H1 (cell line): Measurements from ENCODE around the gene PPP1R12B. TPM values are rescaled to one million over a fixed set of nuclear protein-coding genes. Genes with fewer than 3 reads are reported as not detected.

Source experiments
- CTCF ChIA-PET: fragments of 300-600 bp; sonication (Branson Sonifier 250); formaldehyde crosslinking; loops from one replicate; lab custom pipeline; 2021; ENCODE audit not compliant: partially characterized antibody; lab: Charles Lee
- POLR2A ChIA-PET: fragments of 300-600 bp; sonication (Branson Sonifier 250); formaldehyde crosslinking; loops from one replicate; lab custom pipeline; 2021; ENCODE audit warnings: inconsistent platforms; ENCODE audit not compliant: partially characterized antibody; lab: Charles Lee
- DNase-seq, 2 experiments: peaks; one replicate each; pipeline versions ENCODE4 v3.0.0 to v3.0.0-alpha.2; 2010 to 2022; ENCODE audit warnings: low spot score in 2 of 2, low read depth in 1 of 2, mixed read lengths in 1 of 2
- FAIRE-seq: peaks from 2 replicates; lab custom pipeline; 2011; peaks lifted over from hg19 to GRCh38; lab: Jason Lieb, UNC
- H2AFZ ChIP-seq: 2 replicates; pipeline ENCODE4 v1.8.1; 2012; ENCODE audit warnings: low read length, inconsistent platforms
- H2AK5ac ChIP-seq: 2 replicates; pipeline ENCODE4 v1.6.1; 2013; ENCODE audit warnings: low read depth, low read length
- H2BK120ac ChIP-seq: replicated peaks from 2 replicates; pipeline ENCODE3; 2013; ENCODE audit warnings: low read depth, low read length, inconsistent platforms
- H2BK12ac ChIP-seq: 2 replicates; pipeline ENCODE4 v1.6.1; 2013; ENCODE audit warnings: low read depth, low read length
- H2BK15ac ChIP-seq: 2 replicates; pipeline ENCODE4 v1.6.1; 2013; ENCODE audit warnings: low read length
- H2BK20ac ChIP-seq: 2 replicates; pipeline ENCODE4 v1.6.1; 2013; ENCODE audit warnings: low read length
- H2BK5ac ChIP-seq: 2 replicates; pipeline ENCODE4 v1.6.1; 2013; ENCODE audit warnings: low read depth, low read length
- H3K14ac ChIP-seq: 2 replicates; pipeline ENCODE4 v1.6.1; 2013; ENCODE audit warnings: inconsistent platforms; ENCODE audit not compliant: insufficient read length
- H3K18ac ChIP-seq: 2 replicates; pipeline ENCODE4 v1.6.1; 2013; ENCODE audit warnings: low read length; ENCODE audit errors: extremely low read depth
- H3K23ac ChIP-seq: 2 replicates; pipeline ENCODE4 v1.6.1; 2013; ENCODE audit warnings: inconsistent platforms; ENCODE audit not compliant: insufficient read length
- H3K23me2 ChIP-seq: 2 replicates; pipeline ENCODE4 v1.6.1; 2013; ENCODE audit warnings: low read depth, low read length
- H3K27ac ChIP-seq: 2 replicates; pipeline ENCODE4 v1.6.1; 2011; ENCODE audit warnings: low read depth, low read length, inconsistent platforms
- H3K27me3 ChIP-seq, 4 experiments: replicated peaks in 1 of 4; 1 replicate in 1 of 4; 2 replicates in 3 of 4; pipeline versions ENCODE4 v1.6.1 to v1.8.1; 2011 to 2013; ENCODE audit warnings: low read length in 3 of 4, mild to moderate bottlenecking in 3 of 4, inconsistent platforms in 2 of 4, mixed read lengths in 2 of 4, moderate library complexity in 1 of 4; ENCODE audit not compliant: control insufficient read depth in 3 of 4, insufficient read depth in 3 of 4; ENCODE audit errors: extremely low read depth in 1 of 4
- H3K36me3 ChIP-seq, 4 experiments: 2 replicates each; pipeline versions ENCODE4 v1.6.1 to v1.8.1; 2011 to 2013; ENCODE audit warnings: mild to moderate bottlenecking in 4 of 4, low read length in 3 of 4, moderate library complexity in 2 of 4, control low read depth in 1 of 4, inconsistent platforms in 1 of 4; ENCODE audit not compliant: insufficient read depth in 4 of 4, control insufficient read depth in 2 of 4
- H3K4ac ChIP-seq: replicated peaks from 2 replicates; pipeline ENCODE3; 2013; ENCODE audit warnings: low read length, low read depth, mixed read lengths, inconsistent platforms; ENCODE audit not compliant: insufficient read length
- H3K4me1 ChIP-seq, 4 experiments: replicated peaks in 1 of 4; 1 replicate in 1 of 4; 2 replicates in 3 of 4; pipeline versions ENCODE4 v1.6.1 to v1.8.1; 2011 to 2013; ENCODE audit warnings: low read length in 3 of 4, inconsistent platforms in 2 of 4, mixed read lengths in 1 of 4; ENCODE audit not compliant: insufficient read depth in 4 of 4, control insufficient read depth in 3 of 4
- H3K4me2 ChIP-seq, 2 experiments: 2 replicates each; pipeline versions ENCODE4 v1.6.1 to v1.8.1; 2011 to 2013; ENCODE audit warnings: low read depth in 2 of 2, low read length in 2 of 2, control low read depth in 1 of 2, inconsistent platforms in 1 of 2, mild to moderate bottlenecking in 1 of 2; ENCODE audit not compliant: insufficient read depth in 1 of 2
- H3K4me3 ChIP-seq, 4 experiments: fragments of 200-600, 300-600 bp in 1 of 4; sonication (generic), shearing (Covaris generic), sonication (Bioruptor Twin) in 1 of 4; 2 replicates each; pipeline versions ENCODE4 v1.5.1 to v1.8.1; 2011 to 2016; ENCODE audit warnings: low read length in 4 of 4, low read depth in 3 of 4, control low read depth in 2 of 4, inconsistent platforms in 2 of 4, mild to moderate bottlenecking in 2 of 4, mixed read lengths in 1 of 4, moderate library complexity in 1 of 4; ENCODE audit not compliant: insufficient read depth in 2 of 4; ENCODE audit errors: extremely low read depth in 1 of 4
- H3K56ac ChIP-seq: replicated peaks from 2 replicates; pipeline ENCODE3; 2013; ENCODE audit warnings: low read depth, mild to moderate bottlenecking, mixed read lengths, low read length, inconsistent platforms; ENCODE audit not compliant: insufficient read length
- H3K79me1 ChIP-seq: 2 replicates; pipeline ENCODE4 v1.6.1; 2013; ENCODE audit warnings: low read depth, low read length, control low read depth
- H3K79me2 ChIP-seq, 2 experiments: 2 replicates each; pipeline versions ENCODE4 v1.6.1 to v1.8.1; 2012 to 2013; ENCODE audit warnings: low read length in 2 of 2, mild to moderate bottlenecking in 2 of 2, inconsistent platforms in 1 of 2; ENCODE audit not compliant: insufficient read depth in 2 of 2, control insufficient read depth in 1 of 2
- H3K9ac ChIP-seq, 4 experiments: replicated peaks in 1 of 4; 1 replicate in 1 of 4; 2 replicates in 3 of 4; pipeline versions ENCODE4 v1.6.1 to v1.8.1; 2011 to 2013; ENCODE audit warnings: low read depth in 3 of 4, low read length in 3 of 4, control low read depth in 2 of 4, mild to moderate bottlenecking in 2 of 4, moderate library complexity in 2 of 4, inconsistent platforms in 1 of 4; ENCODE audit errors: extremely low read depth in 1 of 4
- H3K9me3 ChIP-seq, 2 experiments: 2 replicates each; pipeline versions ENCODE4 v1.6.1 to v1.8.1; 2012 to 2013; ENCODE audit warnings: mild to moderate bottlenecking in 2 of 2, moderate library complexity in 2 of 2, control low read depth in 1 of 2, inconsistent platforms in 1 of 2, low read depth in 1 of 2, low read length in 1 of 2, mixed read lengths in 1 of 2; ENCODE audit not compliant: insufficient read depth in 2 of 2
- H4K20me1 ChIP-seq, 2 experiments: replicated peaks in 1 of 2; 2 replicates each; pipeline versions ENCODE3 to v1.8.1; 2011 to 2013; ENCODE audit warnings: inconsistent platforms in 2 of 2, low read length in 2 of 2, mild to moderate bottlenecking in 1 of 2; ENCODE audit not compliant: insufficient read depth in 2 of 2, control insufficient read depth in 1 of 2
- H4K5ac ChIP-seq: 2 replicates; pipeline ENCODE4 v1.6.1; 2013; ENCODE audit warnings: low read length, low read depth, mixed read lengths, inconsistent platforms; ENCODE audit not compliant: insufficient read length
- H4K8ac ChIP-seq: 2 replicates; pipeline ENCODE4 v1.8.0; 2013; ENCODE audit warnings: mild to moderate bottlenecking, moderate library complexity, low read length, inconsistent platforms; ENCODE audit not compliant: insufficient read depth; ENCODE audit errors: extremely low read depth
- H4K91ac ChIP-seq: replicated peaks from 2 replicates; pipeline ENCODE3; 2013; ENCODE audit warnings: low read length, mixed read lengths, inconsistent platforms; ENCODE audit not compliant: insufficient read length
- ATF2 ChIP-seq: IDR thresholded peaks from 2 replicates; pipeline ENCODE4 v1.6.1; 2012; ENCODE audit warnings: low read length, inconsistent platforms
- CBX5 ChIP-seq: fragments of 300-800, 300-1000 bp; sonication (generic); IDR thresholded peaks from 2 replicates; pipeline ENCODE4 v1.7.1; 2016; ENCODE audit warnings: antibody characterized with exemption, low read length, low read depth
- CHD1 ChIP-seq: IDR thresholded peaks from 2 replicates; pipeline ENCODE4 v1.6.1; 2012; ENCODE audit warnings: low read depth, low read length, improper control_type of control experiment
- CTBP2 ChIP-seq: IDR thresholded peaks from 2 replicates; pipeline ENCODE4 v1.7.0; 2011; ENCODE audit warnings: borderline replicate concordance, mild to moderate bottlenecking, moderate library complexity, mixed read lengths, low read length; ENCODE audit not compliant: insufficient read depth, insufficient read length
- EZH2 ChIP-seq: fragments of 200-600 bp; sonication (generic); IDR thresholded peaks from 2 replicates; pipeline ENCODE4 v1.7.1; 2012; ENCODE audit warnings: low read depth, mild to moderate bottlenecking, moderate library complexity, low read length, inconsistent platforms; ENCODE audit not compliant: severe bottlenecking
- GTF2F1 ChIP-seq: IDR thresholded peaks from 2 replicates; pipeline ENCODE4 v1.6.1; 2012; ENCODE audit warnings: low read depth, low read length, improper control_type of control experiment, borderline replicate concordance
- JUND ChIP-seq: IDR thresholded peaks from 2 replicates; pipeline ENCODE4 v1.6.1; 2011; ENCODE audit warnings: mild to moderate bottlenecking, improper control_type of control experiment, low read length
- POU5F1 ChIP-seq: IDR thresholded peaks from 2 replicates; pipeline ENCODE4 v1.6.1; 2011; ENCODE audit warnings: low read depth, mild to moderate bottlenecking, low read length, moderate library complexity
- SIN3A ChIP-seq, 2 experiments: IDR thresholded peaks in 1 of 2; conservative IDR thresholded peaks in 1 of 2; 2 replicates each; pipeline ENCODE4 v1.6.1; 2011 to 2012; ENCODE audit warnings: low read length in 2 of 2, improper control_type of control experiment in 1 of 2, low read depth in 1 of 2, mild to moderate bottlenecking in 1 of 2
- SIX5 ChIP-seq: IDR thresholded peaks from 2 replicates; pipeline ENCODE4 v1.6.1; 2011; ENCODE audit warnings: mild to moderate bottlenecking, low read depth, low read length
- USF2 ChIP-seq: IDR thresholded peaks from 2 replicates; pipeline ENCODE4 v1.6.1; 2011; ENCODE audit warnings: low read length, improper control_type of control experiment
- WGBS, 2 experiments: shearing (Covaris generic) in 1 of 2; methylation state at CpG; one replicate each; pipeline versions ENCODE4 v1.1.6 to v1.1.7; 2013 to 2015; ENCODE audit warnings: low lambda C conversion rate in 2 of 2, mixed read lengths in 2 of 2, inconsistent platforms in 1 of 2, low coverage in 1 of 2, missing lambda C conversion rate in 1 of 2; ENCODE audit not compliant: insufficient replicate concordance in 2 of 2, insufficient coverage in 1 of 2, insufficient read length in 1 of 2; ENCODE audit errors: extremely low coverage in 1 of 2, missing lambda C conversion rate in 1 of 2; 5-methylcytosine and 5-hydroxymethylcytosine counted together
- polyA plus RNA-seq, 7 experiments: library from polyadenylated mRNA; depleted of rRNA in 3 of 7; stranded (reverse) in 5 of 7; unstranded in 2 of 7; fragments of >200 nt in 5 of 7; fragments of 200-250 nt in 2 of 7; gene quantifications; 1 replicate in 5 of 7; 2 replicates in 1 of 7; 4 replicates in 1 of 7; pipeline versions ENCODE4 v1.2.1 to v1.2.3, GENCODE V29; 2011 to 2013; ENCODE audit warnings: missing spikeins in 2 of 7, mixed read lengths in 2 of 7
- total RNA-seq: library from RNA; stranded (reverse); fragmentation: NEBNext Ultra II Directional; extraction: Animal tissue kit (Norgen Biotek cat#: 25700); gene quantifications from 2 replicates; pipeline ENCODE4 v1.2.1, GENCODE V29; 2021

Gene PPP1R12B
- total and polyA plus RNA-seq, 2 of the 8 experiments (the other 6 are each of a cell fraction or from before 2014, with no cell fraction given), result 7.9 to 18.7 TPM

DNA sequence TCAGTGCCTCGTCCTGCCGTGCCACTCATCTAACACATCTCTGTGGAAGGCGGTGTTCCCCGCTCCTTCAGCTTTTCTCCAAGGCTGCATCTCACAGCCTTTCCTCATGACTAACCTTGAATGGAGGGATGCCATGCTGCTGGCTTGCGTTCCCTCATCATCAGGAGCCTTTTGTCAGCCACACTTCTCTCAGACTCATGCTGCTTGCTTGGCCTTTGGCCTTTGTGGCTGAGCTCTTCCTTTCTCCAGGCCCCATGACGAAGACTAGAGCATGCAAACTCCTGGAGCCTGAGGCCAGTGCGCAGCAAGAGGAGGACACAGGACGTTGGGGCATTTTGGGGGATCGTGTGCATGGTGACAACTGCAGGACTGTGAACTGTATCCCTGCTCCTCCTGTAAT, 291.0 kb downstream of the PPP1R12B start:
- H2BK120ac ChIP-seq, result no peak overlapping the region
- no peak overlapping the region; the same call in 1 of the 2 replicates for H4K8ac ChIP-seq
- H2BK20ac ChIP-seq, result no peak overlapping the region
- H3K79me2 ChIP-seq, result no peaks in the 10 kb centered on the region
- no peaks in the 10 kb centered on the region for H3K9me3 ChIP-seq
- no peak overlapping the region for H3K4ac ChIP-seq
- no peak overlapping the region for H2BK15ac ChIP-seq
- H3K79me1 ChIP-seq, result no peaks in the 10 kb centered on the region
- no peak overlapping the region for H3K23ac ChIP-seq
- H2AK5ac ChIP-seq, result no peak overlapping the region
- FAIRE-seq (no peak), DNase-seq (no peak)
- H3K27me3 ChIP-seq, result peaks cover 0 to 20% (median 16%) of the 10 kb centered on the region in 4 experiments; a peak in 5 of 7 replicates
- H2BK12ac ChIP-seq, result no peak overlapping the region
- no peak overlapping the region for H3K56ac ChIP-seq
- no peaks in the 10 kb centered on the region for H3K36me3 ChIP-seq
- no peak overlapping the region for H3K9ac ChIP-seq
- no peak overlapping the region for H3K18ac ChIP-seq
- no peak overlapping the region for H4K91ac ChIP-seq
- H3K14ac ChIP-seq, result no peak overlapping the region
- H3K27ac ChIP-seq, result no peak overlapping the region
- no peaks in the 10 kb centered on the region for H4K20me1 ChIP-seq
- POLR2A ChIA-PET, result no interaction called here
- H4K5ac ChIP-seq, result no peak overlapping the region
- H3K4me2 ChIP-seq, result no peak overlapping the region
- no peak overlapping the region for H2BK5ac ChIP-seq
- 79% methylated on average over 9 of the region's 9 CpGs; no CpG with 5 or more reads in 1 of the 2 experiments for WGBS, 2 experiments
- no peak overlapping the region for H3K4me3 ChIP-seq
- CTCF ChIA-PET, result interaction anchor here (0.8 to 1.9 kb wide), 5 partner anchors 14 to 39 kb away, joined by 3 to 9 read pairs (median 3); no protein-coding TSS in a partner anchor
- peaks cover 7 to 26% (median 15%) of the 10 kb centered on the region in 4 experiments for H3K4me1 ChIP-seq
- no peak overlapping the region for H2AFZ ChIP-seq
- H3K23me2 ChIP-seq, result peaks cover 17% of the 10 kb centered on the region
- TF ChIP-seq GTF2F1 (no peak), SIX5 (no peak), SIN3A (conservative IDR thresholded peaks at IDR 0.05 in 1 of 2, IDR thresholded peaks at IDR 0.05 in 1 of 2; ENCODE audit: low read depth in 1 of 2, low read length in 2 of 2) (no peak), CBX5 (no peak), CHD1 (no peak), POU5F1 (no peak), USF2 (no peak), EZH2 (no peak), ATF2 (no peak), CTBP2 (no peak), JUND (no peak)
